Aorta (tissue), 5 donors: ENCODE measurements around the gene MINDY2. TPM values are rescaled to one million over a fixed set of nuclear protein-coding genes. Genes with fewer than 3 reads are reported as not detected.

Experiments used
- ATAC-seq: fragments of 200-7000 bp; cut with Tn5 transposase; one replicate; pipeline ENCODE4 v1.9.1; 2022; ENCODE audit warnings: moderate library complexity; ENCODE audit not compliant: low FRiP score
- DNase-seq, 2 donors: peaks; one replicate each; pipeline ENCODE4 v3.0.0-alpha.2; 2020
- H3K27ac ChIP-seq, 2 donors: one replicate each; pipeline ENCODE4 v1.5.1; 2013; ENCODE audit warnings: low read length in 2 of 2, mild to moderate bottlenecking in 2 of 2, moderate library complexity in 2 of 2, control low read depth in 1 of 2, inconsistent platforms in 1 of 2, low read depth in 1 of 2
- H3K27me3 ChIP-seq, 2 donors: one replicate each; pipeline ENCODE4 v1.6.1; 2013; ENCODE audit warnings: control low read depth in 1 of 2, low read length in 1 of 2, mild to moderate bottlenecking in 1 of 2, moderate library complexity in 1 of 2; ENCODE audit not compliant: insufficient read depth in 2 of 2, control insufficient read depth in 1 of 2
- H3K36me3 ChIP-seq, 2 donors: one replicate each; pipeline ENCODE4 v1.6.1; 2013; ENCODE audit warnings: control low read depth in 1 of 2, low read length in 1 of 2, mild to moderate bottlenecking in 1 of 2; ENCODE audit not compliant: insufficient read depth in 2 of 2, control insufficient read depth in 1 of 2
- H3K4me1 ChIP-seq, 2 donors: one replicate each; pipeline ENCODE4 v1.6.1; 2013; ENCODE audit warnings: low read length in 2 of 2, control low read depth in 1 of 2, mild to moderate bottlenecking in 1 of 2, moderate library complexity in 1 of 2; ENCODE audit not compliant: insufficient read depth in 2 of 2, control insufficient read depth in 1 of 2
- H3K4me3 ChIP-seq, 2 donors: one replicate each; pipeline ENCODE4 v1.5.1; 2013; ENCODE audit warnings: low read length in 2 of 2, control low read depth in 1 of 2, mild to moderate bottlenecking in 1 of 2
- H3K9me3 ChIP-seq: one replicate; pipeline ENCODE4 v1.6.1; 2013; ENCODE audit warnings: mild to moderate bottlenecking, low read length; ENCODE audit not compliant: control insufficient read depth
- WGBS, 2 donors: extraction: QIAGEN DNeasy Blood & Tissue Kit; methylation state at CpG; one replicate each; pipeline ENCODE4 v1.1.7; 2013; 5-methylcytosine and 5-hydroxymethylcytosine counted together
- intact Hi-C, 2 donors: fragments of 100-400 bp; cut with DNase I; formaldehyde crosslinking; loops; one replicate each; pipeline versions ENCODE4 v1.14.2 to v1.15.0; 2022
- polyA plus RNA-seq, 2 donors: library from polyadenylated mRNA; stranded (reverse); fragments of 200-250 nt; gene quantifications; one replicate each; pipeline ENCODE4 v1.2.3, GENCODE V29; 2013
- total RNA-seq, 2 donors: library from RNA; stranded (reverse); fragmentation: NEBNext Ultra II Directional; extraction: Animal tissue kit (Norgen Biotek cat#: 25700); gene quantifications; one replicate each; pipeline ENCODE4 v1.2.1, GENCODE V29; 2021
- donor health status: healthy with polysubstance abuse.
- donor health status: Bipolar disorder and iron deficiency.
- donor health status: DM: no; HTN: no; CAD: no.
- donor health status: DM: no; HTN: no; CAD: no.
- donor health status: DM: yes; HTN: yes; CAD: no.

Gene MINDY2
- total and polyA plus RNA-seq, 4 donors = 10.1 to 48.0 (median 28.4) TPM

GRCh38 chr15:58748852-58749531 lies 22.1 kb upstream of the MINDY2 start:
- Histone ChIP-seq H3K27me3 (no peaks in the 10 kb centered on the region), H3K4me3 (peak overlapping the region; percentile 67 to 95), H3K9me3 (no peaks in the 10 kb centered on the region), H3K27ac (peak overlapping the region; percentile 6 to 97), H3K36me3 (no peaks in the 10 kb centered on the region), H3K4me1 (no peaks in the 10 kb centered on the region)
- peak; percentile 52 for ATAC-seq
- DNase-seq = peak; percentile 64 to 86
- intact Hi-C loops = loop anchor here (1.0 to 10.0 kb wide), 3 partner anchors 22 to 417 kb away; partner anchors contain the start of gene MINDY2 (in 1 of the 2)
- 0% methylated on average over 44 to 81 of the region's 81 CpGs for WGBS, 2 donors

DNA sequence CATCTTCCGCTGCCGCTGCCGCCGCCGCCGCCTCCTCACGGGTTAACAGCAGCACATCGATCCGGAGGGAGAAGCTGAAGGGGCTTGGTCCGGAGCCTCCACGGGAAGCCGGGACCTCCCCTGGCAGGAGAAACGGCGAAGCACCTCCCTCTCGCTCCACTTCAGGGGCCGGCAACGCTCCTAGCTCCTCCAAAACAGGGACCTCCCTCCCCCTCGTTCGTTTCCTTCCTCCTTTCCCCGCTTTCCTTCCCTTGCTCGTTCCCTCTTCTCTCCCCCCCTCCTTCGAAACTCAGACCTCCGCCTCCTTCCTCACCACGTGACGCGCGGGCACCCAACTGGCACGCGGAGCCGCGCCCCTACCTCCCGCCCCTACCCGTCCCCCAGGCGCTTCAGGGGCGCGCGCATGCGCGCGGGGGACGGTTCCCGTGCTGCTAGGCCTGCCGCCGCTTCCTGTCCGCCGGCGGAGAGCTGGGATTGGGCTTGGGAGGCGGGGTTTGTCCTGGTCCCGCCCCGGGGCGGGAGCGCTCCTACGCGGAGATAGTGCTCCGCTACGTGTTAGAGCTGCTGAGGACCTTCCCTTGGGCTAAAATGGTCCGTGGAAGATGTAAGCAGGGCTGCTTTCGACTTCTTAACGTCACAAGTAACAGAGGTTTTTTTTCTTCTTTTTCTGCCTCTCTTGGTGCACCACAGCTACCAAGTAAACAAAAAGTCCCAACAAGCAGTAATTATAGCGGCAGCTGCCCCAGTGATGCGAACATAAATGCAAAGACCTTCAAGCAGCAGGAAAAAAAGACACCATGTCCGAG lies 21.4 kb upstream of the MINDY2 start, which contains the start of gene ADAM10:
Gene ADAM10 (minus strand): TSS at position 176 of the 806 bp plus-strand sequence. CDS start 173 bp downstream, at position 3.
- Histone ChIP-seq H3K4me1 (no peaks in the 10 kb centered on the region), H3K4me3 (peak within 1 kb of the TSS; percentile 67 to 95), H3K9me3 (no peaks in the 10 kb centered on the region), H3K27ac (peak within 1 kb of the TSS; percentile 84 to 97), H3K36me3 (no peaks in the 10 kb centered on the region), H3K27me3 (no peaks in the 10 kb centered on the region)
- intact Hi-C loops = loop anchor here (1.0 to 10.0 kb wide), 3 partner anchors 21 to 417 kb away; partner anchors contain the start of gene MINDY2 (in 2 of the 2)
- 0% methylated on average over 53 to 62 of the region's 62 CpGs for WGBS, 2 donors
- DNase-seq (peak; percentile 100), ATAC-seq (peak; percentile 100)

DNA sequence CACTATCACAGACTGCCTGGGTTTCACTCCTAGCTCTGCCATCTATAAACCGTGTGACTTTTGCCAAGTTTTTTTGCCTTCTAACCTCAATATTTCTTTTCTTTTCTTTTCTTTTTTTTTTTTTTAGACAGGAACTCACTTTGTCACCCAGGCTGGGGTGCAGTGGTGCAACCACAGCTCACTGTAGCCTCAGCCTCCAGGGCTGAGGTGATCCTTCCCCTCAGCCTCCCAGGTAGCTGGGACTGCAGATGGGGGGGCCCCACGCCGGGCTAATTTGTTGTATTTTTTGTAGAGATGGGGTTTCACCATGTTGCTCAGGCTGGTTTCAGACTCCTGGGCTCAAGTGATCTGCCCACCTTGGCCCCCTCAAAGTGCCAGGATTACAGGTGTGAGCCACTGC lies 18.4 kb upstream of the MINDY2 start:
- Histone ChIP-seq H3K4me3 (no peak overlapping the region), H3K27me3 (no peaks in the 10 kb centered on the region), H3K36me3 (no peaks in the 10 kb centered on the region), H3K27ac (no peak overlapping the region), H3K9me3 (no peaks in the 10 kb centered on the region), H3K4me1 (no peaks in the 10 kb centered on the region)
- intact Hi-C loops = no loop called here
- 69 to 71% methylated on average over 3 of the region's 3 CpGs for WGBS, 2 donors
- no peak for ATAC-seq
- no peak for DNase-seq

DNA sequence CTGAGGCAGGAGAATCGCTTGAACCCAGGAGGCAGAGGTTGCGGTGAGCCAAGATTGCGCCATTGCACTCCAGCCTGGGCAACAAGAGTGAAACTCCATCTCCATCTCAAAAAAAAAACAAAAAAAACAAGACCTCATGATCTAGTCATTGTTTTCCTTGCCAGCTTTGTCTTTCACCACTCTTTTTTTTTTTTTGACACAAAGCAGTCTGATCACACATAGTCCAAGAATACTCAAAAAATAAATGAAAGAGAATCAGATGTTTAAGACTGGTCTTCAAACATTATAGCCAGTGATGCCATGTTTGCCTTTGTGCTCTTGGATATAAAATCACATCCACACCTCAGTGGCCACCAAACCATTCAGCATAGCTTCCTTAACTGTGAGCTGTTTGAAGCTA lies 15.8 kb upstream of the MINDY2 start:
- H3K9me3 ChIP-seq = no peaks in the 10 kb centered on the region
- intact Hi-C loops = loop anchor here (5.0 kb wide), 1 partner anchor 528 kb away; no protein-coding TSS in a partner anchor
- 94 to 95% methylated on average over 3 of the region's 3 CpGs for WGBS, 2 donors
- no peaks in the 10 kb centered on the region for H3K27me3 ChIP-seq
- H3K4me3 ChIP-seq = no peak overlapping the region
- no peak overlapping the region for H3K27ac ChIP-seq
- H3K4me1 ChIP-seq = no peaks in the 10 kb centered on the region
- no peaks in the 10 kb centered on the region for H3K36me3 ChIP-seq
- no peak for DNase-seq
- no peak for ATAC-seq

- no peaks in the 10 kb centered on the region for H3K4me1 ChIP-seq
- intact Hi-C loops = loop anchor here (5.0 kb wide), 1 partner anchor 529 kb away; no protein-coding TSS in a partner anchor
- H3K27ac ChIP-seq = no peak overlapping the region
- WGBS, 2 donors = 42 to 48% methylated on average over 6 of the region's 6 CpGs
- no peak for DNase-seq
- H3K4me3 ChIP-seq = no peak overlapping the region
- no peak for ATAC-seq
- no peaks in the 10 kb centered on the region for H3K36me3 ChIP-seq
- no peaks in the 10 kb centered on the region for H3K27me3 ChIP-seq
- H3K9me3 ChIP-seq = no peaks in the 10 kb centered on the region
These were observed 15.1 kb upstream of the MINDY2 start for GRCh38 chr15:58755956-58756355.

GRCh38 chr15:58758141-58758540 lies 13.0 kb upstream of the MINDY2 start:
- intact Hi-C loops = loop anchor here (5.0 kb wide), 1 partner anchor 531 kb away; no protein-coding TSS in a partner anchor
- no peaks in the 10 kb centered on the region for H3K27me3 ChIP-seq
- ATAC-seq (no peak), DNase-seq (no peak)
- H3K36me3 ChIP-seq = no peaks in the 10 kb centered on the region
- H3K4me3 ChIP-seq = no peak overlapping the region
- 39 to 50% methylated on average over 3 of the region's 3 CpGs for WGBS, 2 donors
- H3K4me1 ChIP-seq = no peaks in the 10 kb centered on the region
- H3K9me3 ChIP-seq = no peaks in the 10 kb centered on the region
- H3K27ac ChIP-seq = no peak overlapping the region

- H3K9me3 ChIP-seq = no peaks in the 10 kb centered on the region
- 86 to 87% methylated on average over 7 of the region's 7 CpGs for WGBS, 2 donors
- no peak for ATAC-seq
- H3K4me1 ChIP-seq = no peaks in the 10 kb centered on the region
- no peak for DNase-seq
- H3K4me3 ChIP-seq = no peak overlapping the region
- no peaks in the 10 kb centered on the region for H3K36me3 ChIP-seq
- no peak overlapping the region for H3K27ac ChIP-seq
- no peaks in the 10 kb centered on the region for H3K27me3 ChIP-seq
- intact Hi-C loops = loop anchor here in 1 of 2 donors (5.0 kb wide), 1 partner anchor 488 kb away; no protein-coding TSS in a partner anchor
These were observed 10.6 kb upstream of the MINDY2 start for GRCh38 chr15:58760385-58761009.

- H3K9me3 ChIP-seq = no peaks in the 10 kb centered on the region
- H3K4me1 ChIP-seq = no peaks in the 10 kb centered on the region
- H3K36me3 ChIP-seq = no peaks in the 10 kb centered on the region
- H3K4me3 ChIP-seq = no peak overlapping the region
- intact Hi-C loops = loop anchor here in 1 of 2 donors (5.0 kb wide), 1 partner anchor 489 kb away; no protein-coding TSS in a partner anchor
- ATAC-seq (no peak), DNase-seq (no peak)
- H3K27ac ChIP-seq = no peak overlapping the region
- H3K27me3 ChIP-seq = no peaks in the 10 kb centered on the region
- WGBS, 2 donors = 100% methylated on average over 1 of the region's 1 CpG
These were observed 10.1 kb upstream of the MINDY2 start for GRCh38 chr15:58761010-58761388.
